ENCODE results near the gene TMEM98. TPM values are rescaled to one million over a fixed set of nuclear protein-coding genes. Genes with fewer than 3 reads are reported as not detected.
A peak's percentile ranks its signal among the peaks of the same experiment; 100 is the strongest.

TMEM98 gene
- total RNA-seq, 6 donors from 2014 or later = 35.6 to 101 (median 58.5) TPM

GRCh38 chr17:32940706-32941390 lies 12.9 kb downstream of the TMEM98 start:
- Histone ChIP-seq H3K4me1 (peaks cover 10 to 23% (median 19%) of the 10 kb centered on the region in 4 donors), H3K9me3 (no peaks in the 10 kb centered on the region), H3K27ac (no peak overlapping the region), H3K27me3 (no peaks in the 10 kb centered on the region), H3K4me3 (no peak overlapping the region), H3K36me3 (peaks cover 0 to 6% (median 0%) of the 10 kb centered on the region in 4 donors)
- 71 to 86% methylated on average over 9 to 10 of the region's 10 CpGs for WGBS, 2 donors
- DNase-seq = no peak
- ATAC-seq (ENCODE audit: low FRiP score in 2 of 2) = no peak
- TF ChIP-seq POLR2AphosphoS5 (IDR thresholded peaks at IDR 0.05) (no peak), CTCF (IDR thresholded peaks at IDR 0.05) (no peak), EP300 (IDR thresholded peaks at IDR 0.05) (no peak), POLR2A (IDR thresholded peaks at IDR 0.05) (no peak)

DNA sequence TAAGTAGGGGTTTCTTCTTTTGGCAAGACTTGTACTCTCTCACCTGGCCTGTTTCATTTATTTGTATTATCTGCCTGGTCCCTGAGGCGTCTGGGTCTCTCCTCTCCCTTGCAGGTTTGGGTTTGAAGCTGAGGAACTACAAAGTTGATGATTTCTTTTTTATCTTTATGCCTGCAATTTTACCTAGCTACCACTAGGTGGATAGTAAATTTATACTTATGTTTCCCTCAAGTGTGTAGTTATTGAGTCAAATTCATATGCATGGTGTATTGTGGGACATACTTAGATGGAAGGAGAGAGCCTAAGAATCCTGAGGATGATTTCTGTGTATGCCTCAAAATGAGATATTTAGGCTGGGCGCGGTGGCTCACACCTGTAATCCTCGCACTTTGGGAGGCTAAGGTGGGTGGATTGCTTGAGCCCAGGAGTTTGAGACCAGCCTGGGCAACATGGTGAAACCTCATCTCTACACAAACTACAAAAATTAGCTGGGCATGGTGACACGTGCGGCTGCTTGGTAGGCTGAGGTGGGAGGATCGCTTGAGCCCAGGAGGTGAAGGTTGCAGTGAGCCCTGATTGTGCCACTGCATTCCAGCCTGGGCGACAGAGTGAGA lies 13.6 kb downstream of the TMEM98 start:
- H3K36me3 ChIP-seq = peaks cover 0 to 6% (median 0%) of the 10 kb centered on the region in 4 donors
- 89 to 92% methylated on average over 8 of the region's 8 CpGs for WGBS, 2 donors
- H3K4me3 ChIP-seq = no peak overlapping the region
- TF ChIP-seq CTCF (IDR thresholded peaks at IDR 0.05) = peak in 1 of 6 experiments; percentile 26
- TF ChIP-seq EP300 (IDR thresholded peaks at IDR 0.05) = no peak
- TF ChIP-seq POLR2AphosphoS5 (IDR thresholded peaks at IDR 0.05) = no peak
- H3K27me3 ChIP-seq = no peaks in the 10 kb centered on the region
- ATAC-seq (ENCODE audit: low FRiP score in 2 of 2) (no peak), DNase-seq (no peak)
- no peaks in the 10 kb centered on the region for H3K9me3 ChIP-seq
- H3K4me1 ChIP-seq = peaks cover 8 to 23% (median 17%) of the 10 kb centered on the region in 4 donors
- H3K27ac ChIP-seq = no peak overlapping the region

- peaks cover 0 to 6% (median 0%) of the 10 kb centered on the region in 4 donors for H3K36me3 ChIP-seq
- H3K27me3 ChIP-seq = no peaks in the 10 kb centered on the region
- H3K27ac ChIP-seq = peak overlapping the region; percentile 32 to 55 (median 43)
- no peak for DNase-seq
- TF ChIP-seq POLR2AphosphoS5 (IDR thresholded peaks at IDR 0.05) (no peak), EP300 (IDR thresholded peaks at IDR 0.05) (no peak), POLR2A (IDR thresholded peaks at IDR 0.05) (no peak), CTCF (IDR thresholded peaks at IDR 0.05) (no peak)
- 46 to 51% methylated on average over 2 of the region's 2 CpGs for WGBS, 2 donors
- no peak overlapping the region for H3K4me3 ChIP-seq
- peaks cover 0 to 17% (median 8%) of the 10 kb centered on the region in 4 donors for H3K4me1 ChIP-seq
- peak; percentile 47 to 63 for ATAC-seq (ENCODE audit: low FRiP score in 2 of 2)
- no peaks in the 10 kb centered on the region for H3K9me3 ChIP-seq
These were observed 15.3 kb downstream of the TMEM98 start for GRCh38 chr17:32943206-32943605.

DNA sequence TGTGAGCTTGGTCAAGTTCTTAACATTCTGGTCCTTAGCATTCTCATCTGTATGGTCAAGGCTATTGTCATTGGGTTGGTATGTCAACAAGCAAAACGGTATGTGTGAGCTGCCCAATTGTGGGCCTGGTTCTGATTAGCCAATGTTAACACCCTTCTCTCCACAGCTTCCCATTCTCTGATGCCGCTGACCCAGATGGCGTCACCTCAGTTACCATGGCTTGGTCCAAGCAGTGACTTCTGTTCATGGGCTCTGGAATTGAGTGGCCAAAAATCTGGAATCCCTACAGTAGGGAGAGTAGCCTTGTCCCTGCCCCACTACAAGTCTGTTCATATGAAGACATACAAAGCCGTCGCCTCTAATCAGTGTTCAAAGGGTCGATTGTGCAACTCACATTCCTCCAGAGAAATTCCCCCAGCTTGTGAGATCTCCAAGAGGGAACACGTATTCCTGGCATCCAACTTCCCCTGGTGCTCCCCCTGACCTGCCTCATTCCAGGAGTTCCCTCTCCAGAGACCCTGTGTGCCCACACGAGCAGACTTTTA lies 15.8 kb downstream of the TMEM98 start:
- ATAC-seq (ENCODE audit: low FRiP score in 2 of 2) (peak; percentile 83), DNase-seq (peak in 1 of 2 donors; percentile 67)
- H3K9me3 ChIP-seq = no peaks in the 10 kb centered on the region
- H3K4me3 ChIP-seq = no peak overlapping the region
- TF ChIP-seq CTCF (IDR thresholded peaks at IDR 0.05) = no peak
- peak in 2 of 4 donors; percentile 28 to 40 for TF ChIP-seq EP300 (IDR thresholded peaks at IDR 0.05)
- TF ChIP-seq POLR2AphosphoS5 (IDR thresholded peaks at IDR 0.05) = peak; percentile 15 to 26
- no peak for TF ChIP-seq POLR2A (IDR thresholded peaks at IDR 0.05)
- H3K27me3 ChIP-seq = no peaks in the 10 kb centered on the region
- 45 to 62% methylated on average over 8 of the region's 8 CpGs for whole genome bisulfite sequencing, 2 donors
- peaks cover 0 to 17% (median 8%) of the 10 kb centered on the region in 4 donors for H3K4me1 ChIP-seq
- peaks cover 0 to 6% (median 0%) of the 10 kb centered on the region in 4 donors for H3K36me3 ChIP-seq
- peak overlapping the region; percentile 32 to 55 (median 43) for H3K27ac ChIP-seq
